WTC11 (cell line): ENCODE data around the gene TACSTD2. TPM values are rescaled to one million over a fixed set of nuclear protein-coding genes. Genes with fewer than 3 reads are reported as not detected.

ENCODE experiments used
- ATAC-seq: fragments of 200-7000 bp; cut with Tn5 transposase; 2 replicates; pipeline ENCODE4 v1.10.0; 2021; ENCODE audit warnings: mild to moderate bottlenecking, moderate library complexity
- CTCF ChIA-PET: fragments of 300-600 bp; sonication (Branson Sonifier 250); formaldehyde crosslinking; loops from one replicate; lab custom pipeline; 2021; ENCODE audit warnings: antibody characterized with exemption; lab: Charles Lee
- POLR2A ChIA-PET: fragments of 350-600 bp; sonication (Branson Sonifier 250); formaldehyde crosslinking; loops from one replicate; lab custom pipeline; 2021; ENCODE audit warnings: antibody characterized with exemption; lab: Charles Lee
- DNase-seq: peaks from one replicate; pipeline ENCODE4 v3.0.0; 2021; ENCODE audit warnings: low spot score
- H3K27ac Mint-ChIP-seq: 2 replicates; pipeline ENCODE4 v1.8.0; 2021; ENCODE audit warnings: mixed read lengths
- H3K27me3 Mint-ChIP-seq: 2 replicates; pipeline ENCODE4 v1.8.0; 2021; ENCODE audit warnings: low read depth, mild to moderate bottlenecking, moderate library complexity, mixed read lengths
- H3K36me3 Mint-ChIP-seq: 2 replicates; pipeline ENCODE4 v1.8.0; 2021; ENCODE audit warnings: mixed read lengths
- H3K4me1 Mint-ChIP-seq: 2 replicates; pipeline ENCODE4 v1.8.0; 2022; ENCODE audit warnings: mixed read lengths
- H3K4me3 Mint-ChIP-seq: 2 replicates; pipeline ENCODE4 v1.8.0; 2021; ENCODE audit warnings: mild to moderate bottlenecking, moderate library complexity, mixed read lengths
- H3K9me3 Mint-ChIP-seq: 2 replicates; pipeline ENCODE4 v1.8.0; 2021; ENCODE audit warnings: mixed read lengths
- ATF2 ChIP-seq: sonication (generic); formaldehyde crosslinking; IDR thresholded peaks from 2 replicates; pipeline ENCODE4 v1.8.1; 2022; ENCODE audit warnings: low read depth, missing genetic modification reagents, borderline replicate concordance
- ATF6 ChIP-seq: sonication (generic); formaldehyde crosslinking; IDR thresholded peaks from 2 replicates; pipeline ENCODE4 v1.8.1; 2023; ENCODE audit warnings: mild to moderate bottlenecking, missing genetic modification reagents
- CREB1 ChIP-seq: sonication (generic); formaldehyde crosslinking; IDR thresholded peaks from 2 replicates; pipeline ENCODE4 v1.8.0; 2023; ENCODE audit warnings: mild to moderate bottlenecking, missing genetic modification reagents
- KAT7 ChIP-seq: sonication (generic); formaldehyde crosslinking; IDR thresholded peaks from 2 replicates; pipeline ENCODE4 v1.8.1; 2023; ENCODE audit warnings: missing genetic modification reagents, mild to moderate bottlenecking, borderline replicate concordance
- NFATC4 ChIP-seq: fragments of 250-450 bp; sonication (Bioruptor Pico); IDR thresholded peaks from 2 replicates; pipeline ENCODE4 v1.9.0; 2021; ENCODE audit warnings: mild to moderate bottlenecking
- NFE2L1 ChIP-seq: sonication (generic); formaldehyde crosslinking; IDR thresholded peaks from 2 replicates; pipeline ENCODE4 v1.8.1; 2023; ENCODE audit warnings: missing genetic modification reagents
- NR2C2 ChIP-seq: sonication (generic); formaldehyde crosslinking; IDR thresholded peaks from 2 replicates; pipeline ENCODE4 v1.8.0; 2022; ENCODE audit warnings: mild to moderate bottlenecking, missing genetic modification reagents
- SMAD3 ChIP-seq: sonication (generic); formaldehyde crosslinking; IDR thresholded peaks from 2 replicates; pipeline ENCODE4 v1.8.0; 2022; ENCODE audit warnings: missing genetic modification reagents, mild to moderate bottlenecking, borderline replicate concordance
- SP1 ChIP-seq: sonication (generic); formaldehyde crosslinking; conservative IDR thresholded peaks from 2 replicates; pipeline ENCODE4 v1.8.1; 2022; ENCODE audit warnings: missing genetic modification reagents
- TEAD4 ChIP-seq: sonication (generic); formaldehyde crosslinking; IDR thresholded peaks from 2 replicates; pipeline ENCODE4 v1.8.0; 2022; ENCODE audit warnings: mild to moderate bottlenecking, missing genetic modification reagents
- TP53 ChIP-seq: sonication (generic); formaldehyde crosslinking; IDR thresholded peaks from 2 replicates; pipeline ENCODE4 v1.8.1; 2023; ENCODE audit warnings: mild to moderate bottlenecking, missing genetic modification reagents
- ZNF263 ChIP-seq: sonication (generic); formaldehyde crosslinking; IDR thresholded peaks from 2 replicates; pipeline ENCODE4 v1.8.1; 2022; ENCODE audit warnings: low read depth, mild to moderate bottlenecking, moderate library complexity, missing genetic modification reagents
- total RNA-seq: library from RNA; stranded (reverse); gene quantifications from 3 replicates; pipeline ENCODE4 v1.2.3, GENCODE V29; 2021
- TF ChIP-seq, protein P1 (sequence below): fragments of 250-450 bp; sonication (Bioruptor Pico); IDR thresholded peaks from 2 replicates; pipeline ENCODE4 v2.1.2; 2022; ENCODE audit warnings: mild to moderate bottlenecking, moderate library complexity
- TF ChIP-seq, protein P2 (sequence below): sonication (generic); formaldehyde crosslinking; IDR thresholded peaks from 2 replicates; pipeline ENCODE4 v1.8.0; 2023; ENCODE audit warnings: missing genetic modification reagents, mild to moderate bottlenecking, borderline replicate concordance
- TF ChIP-seq, protein P3 (sequence below): sonication (generic); formaldehyde crosslinking; IDR thresholded peaks from 2 replicates; pipeline ENCODE4 v1.8.0; 2022; ENCODE audit warnings: mild to moderate bottlenecking, missing genetic modification reagents

TACSTD2 gene
- total RNA-seq, 1 experiment from 2014 or later, result 0.50 TPM

- peaks cover 20% of the 10 kb centered on the region for H3K4me1 Mint-ChIP-seq
- CTCF ChIA-PET, result interaction anchor here (0.6 to 1.2 kb wide), 6 partner anchors 31 to 611 kb away, joined by 3 to 6 read pairs (median 4); no protein-coding TSS in a partner anchor
- TF ChIP-seq ATF6 (CRISPR knock-in tag), result no peak
- TF ChIP-seq, protein P1, sequence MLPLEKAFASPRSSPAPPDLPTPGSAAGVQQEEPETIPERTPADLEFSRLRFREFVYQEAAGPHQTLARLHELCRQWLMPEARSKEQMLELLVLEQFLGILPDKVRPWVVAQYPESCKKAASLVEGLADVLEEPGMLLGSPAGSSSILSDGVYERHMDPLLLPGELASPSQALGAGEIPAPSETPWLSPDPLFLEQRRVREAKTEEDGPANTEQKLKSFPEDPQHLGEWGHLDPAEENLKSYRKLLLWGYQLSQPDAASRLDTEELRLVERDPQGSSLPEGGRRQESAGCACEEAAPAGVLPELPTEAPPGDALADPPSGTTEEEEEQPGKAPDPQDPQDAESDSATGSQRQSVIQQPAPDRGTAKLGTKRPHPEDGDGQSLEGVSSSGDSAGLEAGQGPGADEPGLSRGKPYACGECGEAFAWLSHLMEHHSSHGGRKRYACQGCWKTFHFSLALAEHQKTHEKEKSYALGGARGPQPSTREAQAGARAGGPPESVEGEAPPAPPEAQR (CRISPR knock-in tag), result no peak
- TF ChIP-seq SP1 (CRISPR knock-in tag), result no peak
- no peak for TF ChIP-seq ZNF263
- no peak for TF ChIP-seq KAT7 (CRISPR knock-in tag)
- no peak for TF ChIP-seq TP53 (CRISPR knock-in tag)
- TF ChIP-seq SMAD3 (CRISPR knock-in tag), result no peak
- no peak for TF ChIP-seq NFE2L1 (CRISPR knock-in tag)
- TF ChIP-seq, protein P2, sequence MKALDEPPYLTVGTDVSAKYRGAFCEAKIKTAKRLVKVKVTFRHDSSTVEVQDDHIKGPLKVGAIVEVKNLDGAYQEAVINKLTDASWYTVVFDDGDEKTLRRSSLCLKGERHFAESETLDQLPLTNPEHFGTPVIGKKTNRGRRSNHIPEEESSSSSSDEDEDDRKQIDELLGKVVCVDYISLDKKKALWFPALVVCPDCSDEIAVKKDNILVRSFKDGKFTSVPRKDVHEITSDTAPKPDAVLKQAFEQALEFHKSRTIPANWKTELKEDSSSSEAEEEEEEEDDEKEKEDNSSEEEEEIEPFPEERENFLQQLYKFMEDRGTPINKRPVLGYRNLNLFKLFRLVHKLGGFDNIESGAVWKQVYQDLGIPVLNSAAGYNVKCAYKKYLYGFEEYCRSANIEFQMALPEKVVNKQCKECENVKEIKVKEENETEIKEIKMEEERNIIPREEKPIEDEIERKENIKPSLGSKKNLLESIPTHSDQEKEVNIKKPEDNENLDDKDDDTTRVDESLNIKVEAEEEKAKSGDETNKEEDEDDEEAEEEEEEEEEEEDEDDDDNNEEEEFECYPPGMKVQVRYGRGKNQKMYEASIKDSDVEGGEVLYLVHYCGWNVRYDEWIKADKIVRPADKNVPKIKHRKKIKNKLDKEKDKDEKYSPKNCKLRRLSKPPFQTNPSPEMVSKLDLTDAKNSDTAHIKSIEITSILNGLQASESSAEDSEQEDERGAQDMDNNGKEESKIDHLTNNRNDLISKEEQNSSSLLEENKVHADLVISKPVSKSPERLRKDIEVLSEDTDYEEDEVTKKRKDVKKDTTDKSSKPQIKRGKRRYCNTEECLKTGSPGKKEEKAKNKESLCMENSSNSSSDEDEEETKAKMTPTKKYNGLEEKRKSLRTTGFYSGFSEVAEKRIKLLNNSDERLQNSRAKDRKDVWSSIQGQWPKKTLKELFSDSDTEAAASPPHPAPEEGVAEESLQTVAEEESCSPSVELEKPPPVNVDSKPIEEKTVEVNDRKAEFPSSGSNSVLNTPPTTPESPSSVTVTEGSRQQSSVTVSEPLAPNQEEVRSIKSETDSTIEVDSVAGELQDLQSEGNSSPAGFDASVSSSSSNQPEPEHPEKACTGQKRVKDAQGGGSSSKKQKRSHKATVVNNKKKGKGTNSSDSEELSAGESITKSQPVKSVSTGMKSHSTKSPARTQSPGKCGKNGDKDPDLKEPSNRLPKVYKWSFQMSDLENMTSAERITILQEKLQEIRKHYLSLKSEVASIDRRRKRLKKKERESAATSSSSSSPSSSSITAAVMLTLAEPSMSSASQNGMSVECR, result no peak
- TF ChIP-seq NFATC4, result no peak
- TF ChIP-seq CREB1 (CRISPR knock-in tag), result no peak
- TF ChIP-seq, protein P3, sequence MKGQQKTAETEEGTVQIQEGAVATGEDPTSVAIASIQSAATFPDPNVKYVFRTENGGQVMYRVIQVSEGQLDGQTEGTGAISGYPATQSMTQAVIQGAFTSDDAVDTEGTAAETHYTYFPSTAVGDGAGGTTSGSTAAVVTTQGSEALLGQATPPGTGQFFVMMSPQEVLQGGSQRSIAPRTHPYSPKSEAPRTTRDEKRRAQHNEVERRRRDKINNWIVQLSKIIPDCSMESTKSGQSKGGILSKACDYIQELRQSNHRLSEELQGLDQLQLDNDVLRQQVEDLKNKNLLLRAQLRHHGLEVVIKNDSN (CRISPR knock-in tag), result no peak
- no peak for TF ChIP-seq ATF2 (CRISPR knock-in tag)
- no peak for TF ChIP-seq NR2C2 (CRISPR knock-in tag)
- TF ChIP-seq TEAD4 (CRISPR knock-in tag), result no peak
- TF ChIP-seq, all 79 proteins: peak for 0
- Mint-ChIP-seq H3K9me3 (peaks cover 7% of the 10 kb centered on the region), H3K27me3 (no peaks in the 10 kb centered on the region; the same call in 1 of the 2 replicates), H3K36me3 (peaks cover 4% of the 10 kb centered on the region; the same call in 1 of the 2 replicates), H3K4me3 (no peak overlapping the region), H3K27ac (no peak overlapping the region)
- POLR2A ChIA-PET, result no interaction called here
- ATAC-seq (no peak; the same call in none of the 2 replicates), DNase-seq (no peak)
These were observed 42.4 kb upstream of the TACSTD2 start for GRCh38 chr1:58619286-58620054.
